PC-3 (cell line): ENCODE results near the gene GPX4. TPM values are rescaled to one million over a fixed set of nuclear protein-coding genes. Genes with fewer than 3 reads are reported as not detected.

Experiments used
- ATAC-seq: fragments of 200-7000 bp; cut with Tn5 transposase; 2 replicates; pipeline ENCODE4 v1.9.1; 2020; ENCODE audit warnings: mild to moderate bottlenecking, moderate library complexity
- Bru-seq: library from RNA; stranded (reverse); fragments of 400-500 nt; gene quantifications from one replicate; lab custom pipeline; 2021; lab: Mats Ljungman, UMichigan
- BruChase-seq, 2 experiments: library from RNA; stranded (reverse); fragments of 400-500 nt; gene quantifications; one replicate each; lab custom pipeline; 2021; lab: Mats Ljungman, UMichigan
- BruUV-seq: library from RNA; stranded (reverse); fragments of 400-500 nt; replicated peaks from 2 replicates; lab custom pipeline; 2021; lab: Mats Ljungman, UMichigan
- CTCF ChIA-PET: fragments of 300-600 bp; sonication (Branson Sonifier 250); formaldehyde crosslinking; loops from one replicate; lab custom pipeline; 2022; ENCODE audit warnings: antibody characterized with exemption; lab: Charles Lee
- POLR2A ChIA-PET: fragments of 300-600 bp; sonication (Branson Sonifier 250); formaldehyde crosslinking; loops from one replicate; lab custom pipeline; 2022; ENCODE audit warnings: antibody characterized with exemption; ENCODE audit not compliant: unreplicated experiment; lab: Charles Lee
- DNase-seq: peaks from one replicate; pipeline ENCODE4 v3.0.0-alpha.2; 2015
- H2AFZ ChIP-seq: fragments of 300-600 bp; sonication (generic); 2 replicates; pipeline ENCODE4 v1.6.0; 2016; ENCODE audit warnings: antibody characterized with exemption, low read length
- H3F3A ChIP-seq: fragments of 300-600 bp; sonication (generic); one replicate; pipeline ENCODE4 v1.6.0; 2017; ENCODE audit warnings: antibody characterized with exemption, low read length, control low read depth, mild to moderate bottlenecking; ENCODE audit not compliant: unreplicated experiment
- H3K27ac ChIP-seq: fragments of 300-600 bp; sonication (generic); 2 replicates; pipeline ENCODE4 v1.5.1; 2016; ENCODE audit warnings: mild to moderate bottlenecking, low read length
- H3K27me3 ChIP-seq: fragments of 300-600 bp; sonication (generic); 2 replicates; pipeline ENCODE4 v1.6.1; 2016; ENCODE audit warnings: low read length, mixed read lengths
- H3K36me3 ChIP-seq: fragments of 300-600 bp; sonication (generic); 2 replicates; pipeline ENCODE4 v1.6.1; 2016; ENCODE audit warnings: low read depth, mixed run types, low read length, mixed read lengths
- H3K4me1 ChIP-seq: fragments of 300-600 bp; sonication (generic); 2 replicates; pipeline ENCODE4 v1.5.1; 2016; ENCODE audit warnings: low read length; ENCODE audit not compliant: insufficient read depth
- H3K4me2 ChIP-seq: fragments of 300-600 bp; sonication (generic); 2 replicates; pipeline ENCODE4 v1.6.0; 2016; ENCODE audit warnings: low read length
- H3K4me3 ChIP-seq: fragments of 300-600 bp; sonication (generic); 2 replicates; pipeline ENCODE4 v1.5.1; 2016; ENCODE audit warnings: mild to moderate bottlenecking, low read length, mixed read lengths
- H3K79me2 ChIP-seq: fragments of 300-600 bp; sonication (generic); 2 replicates; pipeline ENCODE4 v1.6.1; 2017; ENCODE audit warnings: low read length, mixed read lengths
- H3K9ac ChIP-seq: fragments of 300-600 bp; sonication (generic); 2 replicates; pipeline ENCODE4 v1.6.0; 2016; ENCODE audit warnings: mild to moderate bottlenecking, low read length
- H3K9me2 ChIP-seq: fragments of 300-600 bp; sonication (generic); replicated peaks from 2 replicates; pipeline ENCODE4 v1.6.1; 2016; ENCODE audit warnings: mixed run types, low read length, mixed read lengths
- H3K9me3 ChIP-seq: fragments of 300-600 bp; sonication (generic); 2 replicates; pipeline ENCODE4 v1.6.1; 2016; ENCODE audit warnings: low read length, mixed read lengths
- H4K20me1 ChIP-seq: fragments of 300-600 bp; sonication (generic); 2 replicates; pipeline ENCODE4 v1.6.1; 2016; ENCODE audit warnings: low read length, mixed read lengths
- EZH2 ChIP-seq: fragments of 300-600 bp; sonication (generic); IDR thresholded peaks from one replicate; pipeline ENCODE4 v1.6.1; 2017; ENCODE audit warnings: antibody characterized with exemption, mild to moderate bottlenecking, low read length; ENCODE audit not compliant: unreplicated experiment
- EZH2phosphoT487 ChIP-seq: fragments of 300-600 bp; sonication (generic); IDR thresholded peaks from 2 replicates; pipeline ENCODE4 v1.6.1; 2018; ENCODE audit warnings: mild to moderate bottlenecking, antibody characterized with exemption, low read length, borderline replicate concordance
- intact Hi-C: fragments of 100-400 bp; cut with micrococcal nuclease; formaldehyde crosslinking; loops from 2 replicates; pipeline ENCODE4 v1.9.0; 2023
- long read RNA-seq: library from polyadenylated mRNA; unstranded; transcript quantifications from one replicate; pipeline ENCODE4 v2.0.0, GENCODE V29; 2021; ENCODE audit not compliant: unreplicated experiment
- total RNA-seq: library from RNA; depleted of rRNA; stranded (reverse); fragments of >200 nt; gene quantifications from 2 replicates; pipeline ENCODE4 v1.2.3, GENCODE V29; 2014; rRNA removed
- TF ChIP-seq, protein P1 (sequence below): fragments of 300-600 bp; sonication (generic); conservative IDR thresholded peaks from 2 replicates; pipeline ENCODE4 v1.5.1; 2017; ENCODE audit warnings: antibody characterized with exemption, low read depth, mild to moderate bottlenecking, low read length

The GPX4 gene, protein sequence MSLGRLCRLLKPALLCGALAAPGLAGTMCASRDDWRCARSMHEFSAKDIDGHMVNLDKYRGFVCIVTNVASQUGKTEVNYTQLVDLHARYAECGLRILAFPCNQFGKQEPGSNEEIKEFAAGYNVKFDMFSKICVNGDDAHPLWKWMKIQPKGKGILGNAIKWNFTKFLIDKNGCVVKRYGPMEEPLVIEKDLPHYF
- total RNA-seq (517 and 644 TPM in 2 replicates), Bru-seq, nascent RNA (percentile 93 among the genes with signal in this experiment), BruChase-seq, experiment 1, labeled RNA remaining after a 6-hour chase (percentile 93 among the genes with signal in this experiment), BruChase-seq, experiment 2, labeled RNA remaining after a 2-hour chase (percentile 94 among the genes with signal in this experiment)
- long read RNA-seq, transcript GPX4-204 (6 exons, 536 nt) = minor isoform, 14 of 481 reads
- long read RNA-seq, transcript GPX4-201 (7 exons, 919 nt) = major isoform, 247 of 481 reads
- long read RNA-seq, partial matches to known transcripts = 163 of 481 reads
- long read RNA-seq, other reads (novel, unspliced or antisense) = 53 of 481 reads

DNA sequence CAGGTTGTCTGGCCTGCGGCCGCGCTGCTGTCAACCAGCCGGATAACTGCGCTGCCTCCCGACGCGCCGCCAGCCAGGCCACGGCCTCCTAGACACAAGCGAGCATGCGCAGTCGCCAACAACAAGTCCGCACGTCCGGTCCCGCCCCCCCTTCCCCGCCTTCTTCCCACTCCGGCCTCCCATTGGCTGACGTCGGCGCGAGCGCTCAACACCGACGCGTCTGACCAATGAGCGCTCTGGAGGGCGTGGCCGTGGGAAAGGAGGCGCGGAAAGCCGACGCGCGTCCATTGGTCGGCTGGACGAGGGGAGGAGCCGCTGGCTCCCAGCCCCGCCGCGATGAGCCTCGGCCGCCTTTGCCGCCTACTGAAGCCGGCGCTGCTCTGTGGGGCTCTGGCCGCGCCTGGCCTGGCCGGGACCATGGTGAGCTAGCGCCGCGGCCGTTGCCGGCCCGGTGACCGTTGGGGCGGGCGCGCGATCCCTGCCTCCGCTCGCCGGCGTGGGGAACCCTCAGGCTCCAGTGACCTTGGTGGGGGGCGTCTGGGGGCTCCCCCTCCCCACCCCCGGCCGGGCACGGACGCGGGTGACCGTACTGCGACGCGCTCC is at the start of gene GPX4:
Gene GPX4 (plus strand): TSS at position 287 of the 603 bp plus-strand sequence. CDS start 50 bp downstream, at position 337.
- Histone ChIP-seq H4K20me1 (peaks cover 3% of the 10 kb centered on the region; the same call in 1 of the 2 replicates), H3K4me1 (peaks cover 31% of the 10 kb centered on the region), H3K27ac (peak within 1 kb of the TSS; percentile 94), H3K79me2 (peaks cover 6% of the 10 kb centered on the region; the same call in 1 of the 2 replicates), H3K27me3 (no peaks in the 10 kb centered on the region), H3K36me3 (no peaks in the 10 kb centered on the region; the same call in 1 of the 2 replicates), H3K9me2 (no peaks in the 10 kb centered on the region), H3K4me3 (peak within 1 kb of the TSS; percentile 77), H3F3A (peaks cover 8% of the 10 kb centered on the region), H2AFZ (no peak within 1 kb of the TSS), H3K9ac (peak within 1 kb of the TSS; percentile 83), H3K9me3 (no peaks in the 10 kb centered on the region), H3K4me2 (peak within 1 kb of the TSS; percentile 90)
- ChIA-PET POLR2A (interaction anchor here (0.6 kb wide), 1 partner anchor 26 kb away, joined by 4 read pairs; no protein-coding TSS in a partner anchor), CTCF (interaction anchor here (0.6 kb wide), 3 partner anchors 10 to 593 kb away, joined by 3 to 15 read pairs (median 5); no protein-coding TSS in a partner anchor)
- no TSS peak for BruUV-seq
- DNase-seq = peak; percentile 98
- peak; percentile 61 for ATAC-seq
- intact Hi-C loops = loop anchor here (5.0 to 10.0 kb wide), 3 partner anchors 37 to 77 kb away; partner anchors contain the start of genes ARHGAP45, CNN2 and SBNO2
- TF ChIP-seq, protein P1, sequence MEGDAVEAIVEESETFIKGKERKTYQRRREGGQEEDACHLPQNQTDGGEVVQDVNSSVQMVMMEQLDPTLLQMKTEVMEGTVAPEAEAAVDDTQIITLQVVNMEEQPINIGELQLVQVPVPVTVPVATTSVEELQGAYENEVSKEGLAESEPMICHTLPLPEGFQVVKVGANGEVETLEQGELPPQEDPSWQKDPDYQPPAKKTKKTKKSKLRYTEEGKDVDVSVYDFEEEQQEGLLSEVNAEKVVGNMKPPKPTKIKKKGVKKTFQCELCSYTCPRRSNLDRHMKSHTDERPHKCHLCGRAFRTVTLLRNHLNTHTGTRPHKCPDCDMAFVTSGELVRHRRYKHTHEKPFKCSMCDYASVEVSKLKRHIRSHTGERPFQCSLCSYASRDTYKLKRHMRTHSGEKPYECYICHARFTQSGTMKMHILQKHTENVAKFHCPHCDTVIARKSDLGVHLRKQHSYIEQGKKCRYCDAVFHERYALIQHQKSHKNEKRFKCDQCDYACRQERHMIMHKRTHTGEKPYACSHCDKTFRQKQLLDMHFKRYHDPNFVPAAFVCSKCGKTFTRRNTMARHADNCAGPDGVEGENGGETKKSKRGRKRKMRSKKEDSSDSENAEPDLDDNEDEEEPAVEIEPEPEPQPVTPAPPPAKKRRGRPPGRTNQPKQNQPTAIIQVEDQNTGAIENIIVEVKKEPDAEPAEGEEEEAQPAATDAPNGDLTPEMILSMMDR = no peak
- TF ChIP-seq EZH2 (no peak), EZH2phosphoT487 (no peak)

DNA sequence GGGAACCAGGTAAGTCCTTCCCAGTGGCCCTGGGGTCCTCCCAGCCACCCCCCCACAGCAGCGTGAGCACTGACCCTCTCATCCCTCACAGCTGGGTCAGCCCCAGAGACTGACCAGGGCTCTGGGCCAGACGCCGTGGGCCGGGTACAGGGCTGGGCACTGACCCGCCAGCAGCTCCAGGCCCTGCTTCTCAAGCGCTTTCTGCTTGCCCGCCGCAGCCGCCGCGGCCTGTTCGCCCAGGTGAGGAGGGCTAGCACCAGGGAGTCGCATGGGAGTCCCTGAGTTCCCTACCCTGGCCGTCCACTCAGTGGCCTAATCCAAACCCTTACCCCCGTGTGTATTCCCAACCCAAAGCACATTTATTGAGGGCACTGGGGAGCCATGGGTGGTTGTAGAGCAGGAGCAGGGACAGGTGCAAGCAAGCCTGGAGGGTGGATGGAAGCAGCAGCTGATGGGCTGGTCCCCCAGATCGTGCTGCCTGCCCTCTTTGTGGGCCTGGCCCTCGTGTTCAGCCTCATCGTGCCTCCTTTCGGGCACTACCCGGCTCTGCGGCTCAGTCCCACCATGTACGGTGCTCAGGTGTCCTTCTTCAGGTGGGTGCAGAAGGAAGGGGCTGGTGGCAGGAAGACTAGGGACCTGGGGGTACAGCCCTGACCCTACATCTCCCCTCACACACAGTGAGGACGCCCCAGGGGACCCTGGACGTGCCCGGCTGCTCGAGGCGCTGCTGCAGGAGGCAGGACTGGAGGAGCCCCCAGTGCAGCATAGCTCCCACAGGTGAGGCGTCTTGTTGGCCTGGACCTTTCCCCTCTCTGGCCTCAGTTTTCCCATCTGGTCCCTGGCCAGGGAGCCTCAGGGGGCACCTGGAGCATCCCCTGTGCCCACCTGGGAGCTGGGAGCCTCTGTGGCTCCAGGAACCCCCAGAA is 49.4 kb upstream of the GPX4 start:
- no peak overlapping the region for H2AFZ ChIP-seq
- H3K27me3 ChIP-seq = no peaks in the 10 kb centered on the region
- H3K9me3 ChIP-seq = peaks cover 9% of the 10 kb centered on the region
- no peak for DNase-seq
- H3K36me3 ChIP-seq = peaks cover 27% of the 10 kb centered on the region
- ATAC-seq = no peak
- H3K4me3 ChIP-seq = no peak overlapping the region
- H3K79me2 ChIP-seq = no peaks in the 10 kb centered on the region
- H3K4me1 ChIP-seq = no peaks in the 10 kb centered on the region
- CTCF ChIA-PET = no interaction called here
- TF ChIP-seq, protein P1 = no peak
- TF ChIP-seq EZH2phosphoT487 (no peak), EZH2 (no peak)
- POLR2A ChIA-PET = no interaction called here
- H4K20me1 ChIP-seq = no peaks in the 10 kb centered on the region
- no peaks in the 10 kb centered on the region for H3K9me2 ChIP-seq
- H3F3A ChIP-seq = no peaks in the 10 kb centered on the region
- intact Hi-C loops = no loop called here
- no peak overlapping the region for H3K4me2 ChIP-seq
- no peak overlapping the region for H3K9ac ChIP-seq
- BruUV-seq = no TSS peak
- no peak overlapping the region for H3K27ac ChIP-seq
